ENCODE measurements around the gene AOPEP.
"Not testable (repeated sequence)": the region's sequence is repeated elsewhere in the genome, so short reads cannot be mapped to it uniquely, and the experiment has no call there.

The AOPEP gene

DNA sequence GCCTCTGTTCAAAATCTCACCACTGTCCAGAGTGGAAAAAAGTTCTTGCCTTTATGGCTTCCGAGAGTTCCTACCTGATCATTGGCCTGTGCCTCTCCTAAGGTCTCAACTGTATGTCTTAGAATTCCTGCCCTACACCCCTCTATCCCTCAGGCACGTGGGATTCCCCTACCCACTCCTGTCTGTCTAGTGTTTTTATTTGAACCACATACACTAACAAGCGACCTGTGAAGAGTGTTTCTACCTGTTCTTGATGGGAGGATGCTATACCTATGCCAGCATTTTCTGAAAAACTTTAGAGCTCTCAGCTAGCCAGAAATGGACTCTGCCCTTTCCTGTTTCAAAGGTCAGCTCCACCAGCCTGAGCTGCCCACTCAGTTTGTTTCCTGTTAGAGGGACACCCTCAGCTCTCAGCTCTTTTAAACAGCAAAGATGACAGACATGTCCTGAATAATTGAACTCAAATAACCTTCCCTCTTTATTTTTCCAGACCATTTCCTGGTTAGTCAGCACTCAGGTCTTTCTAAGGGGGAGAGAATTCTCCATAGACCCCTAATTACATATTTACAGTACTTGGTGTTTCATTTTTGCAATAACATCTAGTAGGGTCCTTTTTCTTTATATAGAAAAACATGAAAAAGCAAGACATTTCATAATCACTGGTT lies 214.8 kb downstream of the AOPEP start:
- DNase-seq = no peak

DNA sequence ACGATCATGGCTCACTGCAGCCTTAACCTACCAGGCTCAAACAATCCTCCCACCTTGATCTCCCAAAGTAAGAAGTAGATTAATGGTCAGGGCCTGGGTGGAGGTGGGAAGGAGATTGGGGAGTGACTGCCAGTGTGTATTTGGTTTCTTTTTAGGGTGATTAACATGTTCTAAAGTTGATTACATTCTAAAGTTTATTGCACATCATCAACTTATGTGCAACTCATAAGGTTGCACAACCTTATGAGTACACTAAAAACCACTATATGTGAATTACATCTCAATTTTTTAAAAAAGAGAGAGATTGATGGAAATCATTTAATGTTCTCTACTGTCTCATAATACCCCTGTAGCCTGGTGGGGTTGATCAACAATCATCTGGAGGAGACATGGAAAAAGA lies 218.1 kb downstream of the AOPEP start:
- no peak for DNase-seq

- DNase-seq = no peak
Observed at GRCh38 chr9:94945197-94946144, 219.0 kb downstream of the AOPEP start.

GRCh38 chr9:94946256-94946655 lies 219.8 kb downstream of the AOPEP start:
- no peak for DNase-seq

DNA sequence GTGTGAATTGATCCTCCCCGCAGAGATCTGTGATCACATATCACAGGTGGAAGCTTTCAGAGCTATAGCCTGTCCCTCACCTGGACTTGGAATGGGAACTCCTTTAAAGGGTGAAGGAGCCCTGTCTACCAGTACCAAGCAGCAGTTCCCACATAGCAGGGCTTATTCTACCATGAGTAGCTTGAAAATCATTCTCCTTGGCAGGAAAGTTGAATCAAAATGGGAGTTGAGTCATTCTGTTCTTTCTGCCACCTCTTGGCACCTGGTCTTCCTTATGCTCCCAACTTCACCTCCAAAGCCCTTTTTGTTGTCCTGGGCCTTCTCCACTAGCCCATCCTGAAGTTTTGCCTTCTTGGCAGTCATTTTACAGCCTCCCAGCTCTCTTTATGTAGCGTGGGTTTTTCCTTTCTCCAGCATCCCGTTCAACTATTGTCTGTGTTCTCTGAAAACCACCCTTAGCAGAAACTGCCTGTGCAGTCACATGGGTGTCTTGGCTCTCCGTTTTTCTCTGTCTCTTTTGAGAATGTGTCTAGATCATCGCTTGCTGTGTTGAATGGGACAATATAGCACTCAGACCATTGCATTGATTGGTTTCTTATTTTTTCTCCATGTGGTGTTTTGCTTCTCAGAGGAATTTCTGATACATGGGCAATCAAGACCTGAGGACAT lies 222.2 kb downstream of the AOPEP start:
- no peak for DNase-seq

GRCh38 chr9:94949370-94949769 lies 222.9 kb downstream of the AOPEP start:
- no peak for DNase-seq

DNA sequence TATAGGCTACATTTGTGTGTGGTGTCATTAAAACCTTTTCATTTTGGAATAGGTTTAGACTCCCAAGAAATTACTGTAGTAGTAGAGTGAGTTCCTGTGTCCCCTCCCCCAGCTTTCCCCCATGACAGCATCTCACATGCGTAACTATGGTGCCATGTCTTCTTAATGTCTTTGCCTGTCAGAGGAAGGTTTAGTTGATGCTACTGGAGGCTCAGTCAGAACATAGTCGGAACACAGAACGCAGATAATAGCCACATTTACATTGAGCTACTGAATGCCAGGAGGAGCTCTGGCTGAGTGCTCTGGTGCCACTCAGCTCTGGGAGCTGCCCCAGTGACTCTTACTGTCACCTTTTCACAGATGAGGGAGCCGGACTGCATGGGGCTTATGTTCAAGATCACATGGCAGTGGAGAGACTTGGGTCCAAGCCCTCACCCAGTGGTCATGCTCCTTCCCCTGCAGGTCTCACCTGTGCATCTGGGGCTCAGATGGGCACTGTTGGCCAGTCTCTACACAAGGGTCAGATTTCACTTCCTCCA lies 223.6 kb downstream of the AOPEP start:
- no peak for DNase-seq

- DNase-seq = no peak
Observed at GRCh38 chr9:94950579-94951323, 224.3 kb downstream of the AOPEP start.

GRCh38 chr9:94951324-94952135 lies 225.0 kb downstream of the AOPEP start:
- no peak for DNase-seq

DNA sequence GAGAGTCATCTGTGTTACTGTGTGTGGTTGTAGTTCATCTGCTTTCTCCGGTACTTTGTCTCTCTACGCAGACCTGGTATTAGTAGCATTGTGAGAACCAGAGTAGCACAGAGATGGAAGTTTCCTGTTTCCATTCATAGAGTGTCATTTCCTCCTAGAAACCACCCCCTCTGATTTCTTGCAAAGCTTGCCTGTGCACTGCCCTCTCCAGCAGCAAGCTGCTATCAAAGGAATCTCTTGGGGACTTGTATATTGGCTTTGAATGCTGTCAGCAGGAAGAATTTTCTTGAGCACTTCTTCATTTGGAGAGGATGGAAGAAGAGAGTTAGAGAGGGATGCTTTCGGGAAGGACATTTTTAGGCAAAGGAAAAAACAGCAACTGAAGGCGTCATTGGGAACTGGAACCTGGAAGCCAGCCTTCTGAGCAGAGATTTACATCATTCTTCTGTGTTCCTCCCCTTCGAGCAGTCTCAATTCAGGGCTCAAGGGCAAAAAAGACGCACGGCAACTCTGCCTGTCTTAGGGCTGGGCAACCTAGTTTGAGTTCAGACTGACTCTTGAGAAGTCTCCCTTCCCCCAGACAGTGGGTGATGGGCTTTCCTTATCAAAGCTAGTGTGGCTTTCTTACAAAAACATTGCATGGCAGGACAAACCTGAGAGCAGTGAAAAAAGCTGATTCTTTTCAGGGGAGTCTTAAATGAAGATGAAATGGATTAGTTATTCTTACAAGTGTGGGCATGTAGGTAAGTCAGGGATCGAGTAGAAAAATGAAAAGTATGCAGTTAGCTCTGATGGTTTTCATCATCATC lies 226.3 kb downstream of the AOPEP start:
- no peak for DNase-seq

GRCh38 chr9:94956731-94957130 lies 230.2 kb downstream of the AOPEP start:
- DNase-seq = no peak

DNA sequence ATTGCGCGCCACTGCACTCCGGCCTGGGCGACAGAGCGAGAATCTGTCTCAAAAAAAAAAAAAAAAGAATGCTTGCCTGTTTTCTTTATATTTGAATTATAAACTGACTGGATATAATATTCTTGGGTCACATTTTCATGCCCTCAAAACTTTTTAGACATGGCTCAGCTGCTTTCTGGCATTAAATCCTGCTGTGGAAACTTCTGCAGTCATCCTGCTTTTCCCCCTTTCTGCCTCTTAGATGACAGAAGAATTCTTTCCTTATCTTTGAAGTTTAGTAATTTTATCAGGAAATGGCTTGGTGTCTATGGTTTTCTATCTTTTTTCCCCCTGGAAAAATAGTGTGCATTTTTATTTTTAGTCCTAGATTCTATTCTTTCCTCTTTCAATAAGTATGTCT lies 234.5 kb downstream of the AOPEP start:
- DNase-seq = no peak

- no peak for DNase-seq
Observed at GRCh38 chr9:94961870-94962269, 235.4 kb downstream of the AOPEP start.

GRCh38 chr9:94965631-94966030 lies 239.1 kb downstream of the AOPEP start:
- DNase-seq = not testable (repeated sequence)

DNA sequence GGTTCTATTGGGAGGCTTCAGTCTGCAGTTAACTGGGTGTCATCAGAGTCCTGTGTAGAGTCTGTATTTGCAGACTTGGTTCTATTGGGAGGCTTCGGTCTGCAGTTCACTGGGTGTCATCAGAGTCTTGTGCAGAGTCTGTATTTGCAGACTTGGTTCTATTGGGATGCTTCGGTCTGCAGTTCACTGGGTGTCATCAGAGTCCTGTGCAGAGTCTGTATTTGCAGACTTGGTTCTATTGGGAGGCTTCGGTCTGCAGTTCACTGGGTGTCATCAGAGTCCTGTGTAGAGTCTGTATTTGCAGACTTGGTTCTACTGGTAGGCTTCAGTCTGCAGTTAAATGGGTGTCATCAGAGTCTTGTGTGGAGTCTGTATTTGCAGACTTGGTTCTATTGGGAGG lies 239.5 kb downstream of the AOPEP start:
- DNase-seq = not testable (repeated sequence)

GRCh38 chr9:94967482-94967881 lies 241.0 kb downstream of the AOPEP start:
- DNase-seq = no peak

- DNase-seq = no peak
Observed at GRCh38 chr9:94971378-94972131, 245.1 kb downstream of the AOPEP start.

DNA sequence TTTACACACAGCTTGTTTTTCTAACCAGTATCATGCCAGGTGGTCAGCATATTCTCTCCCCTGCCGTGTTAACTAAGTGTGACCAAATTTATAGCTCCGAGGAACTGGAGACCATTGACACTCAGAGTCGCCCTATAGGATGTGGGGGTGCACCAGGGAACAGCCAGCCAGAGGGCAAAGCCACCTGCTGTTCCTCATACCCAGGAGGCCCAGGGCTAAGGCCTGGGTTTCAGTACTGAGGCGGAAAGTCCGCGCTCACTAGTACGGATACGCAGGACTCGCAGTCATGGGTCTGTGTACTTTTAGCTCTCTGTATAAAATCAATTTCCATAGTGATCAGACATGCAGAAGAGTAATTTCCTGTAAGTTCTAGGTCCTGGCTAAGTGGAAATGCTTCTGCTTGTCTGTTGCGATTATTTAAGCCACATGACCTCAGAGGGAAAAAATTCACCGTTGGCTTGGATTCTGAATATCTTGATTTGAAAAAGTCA lies 247.0 kb downstream of the AOPEP start:
- DNase-seq = no peak

- DNase-seq = no peak
Observed at GRCh38 chr9:94974154-94974879, 247.8 kb downstream of the AOPEP start.
